Cardiac fibroblast (primary cell): Measurements from ENCODE around the gene ALG8.

Experiments used
- DNase-seq, 2 donors: peaks; one replicate each; pipeline versions ENCODE4 v3.0.0 to v3.0.0-alpha.2; 2010; ENCODE audit warnings: low read depth in 2 of 2
- H3K4me3 ChIP-seq, 2 donors: replicated peaks in 1 of 2; 1 replicate in 1 of 2; 2 replicates in 1 of 2; pipeline ENCODE4 v1.5.1; 2011; ENCODE audit warnings: low read depth in 2 of 2, low read length in 2 of 2, mild to moderate bottlenecking in 2 of 2, moderate library complexity in 1 of 2
- CTCF ChIP-seq: IDR thresholded peaks from one replicate; pipeline ENCODE4 v1.5.1; 2011; ENCODE audit warnings: low read depth, mild to moderate bottlenecking, low read length, inconsistent platforms

Gene ALG8

GRCh38 chr11:78132475-78132874 lies 7.0 kb downstream of the ALG8 start:
- no peak for DNase-seq
- H3K4me3 ChIP-seq = no peak overlapping the region
- TF ChIP-seq CTCF = no peak

- TF ChIP-seq CTCF = no peak
- no peak overlapping the region for H3K4me3 ChIP-seq
- peak in 1 of 2 donors; percentile 6 for DNase-seq
Measured at GRCh38 chr11:78131956-78132355, 7.5 kb downstream of the ALG8 start.

GRCh38 chr11:78127403-78127802 lies 12.0 kb downstream of the ALG8 start:
- no peak overlapping the region for H3K4me3 ChIP-seq
- TF ChIP-seq CTCF = no peak
- no peak for DNase-seq

GRCh38 chr11:78112582-78113275 lies 26.7 kb downstream of the ALG8 start:
- no peak overlapping the region for H3K4me3 ChIP-seq
- no peak for TF ChIP-seq CTCF
- no peak for DNase-seq

GRCh38 chr11:78111298-78111697 lies 28.1 kb downstream of the ALG8 start:
- TF ChIP-seq CTCF = no peak
- H3K4me3 ChIP-seq = no peak overlapping the region
- no peak for DNase-seq

GRCh38 chr11:78110830-78111229 lies 28.6 kb downstream of the ALG8 start:
- peak in 1 of 2 donors; percentile 53 for DNase-seq
- TF ChIP-seq CTCF = no peak
- H3K4me3 ChIP-seq = no peak overlapping the region

- H3K4me3 ChIP-seq = no peak overlapping the region
- no peak for DNase-seq
- no peak for TF ChIP-seq CTCF
Measured at GRCh38 chr11:78110351-78110750, 29.1 kb downstream of the ALG8 start.
